Stimulated activated CD8-positive, alpha-beta memory T cell treated with anti-CD3 and anti-CD28 coated beads, Interleukin-7, amount 100 ng/mL, for 4 hours (primary cell): ENCODE measurements around the gene TRMU.

Experiments
- DNase-seq, 2 donors: peaks; one replicate each; pipeline ENCODE4 v3.0.0-alpha.2; 2020; ENCODE audit warnings: low read depth in 2 of 2

The TRMU gene

DNA sequence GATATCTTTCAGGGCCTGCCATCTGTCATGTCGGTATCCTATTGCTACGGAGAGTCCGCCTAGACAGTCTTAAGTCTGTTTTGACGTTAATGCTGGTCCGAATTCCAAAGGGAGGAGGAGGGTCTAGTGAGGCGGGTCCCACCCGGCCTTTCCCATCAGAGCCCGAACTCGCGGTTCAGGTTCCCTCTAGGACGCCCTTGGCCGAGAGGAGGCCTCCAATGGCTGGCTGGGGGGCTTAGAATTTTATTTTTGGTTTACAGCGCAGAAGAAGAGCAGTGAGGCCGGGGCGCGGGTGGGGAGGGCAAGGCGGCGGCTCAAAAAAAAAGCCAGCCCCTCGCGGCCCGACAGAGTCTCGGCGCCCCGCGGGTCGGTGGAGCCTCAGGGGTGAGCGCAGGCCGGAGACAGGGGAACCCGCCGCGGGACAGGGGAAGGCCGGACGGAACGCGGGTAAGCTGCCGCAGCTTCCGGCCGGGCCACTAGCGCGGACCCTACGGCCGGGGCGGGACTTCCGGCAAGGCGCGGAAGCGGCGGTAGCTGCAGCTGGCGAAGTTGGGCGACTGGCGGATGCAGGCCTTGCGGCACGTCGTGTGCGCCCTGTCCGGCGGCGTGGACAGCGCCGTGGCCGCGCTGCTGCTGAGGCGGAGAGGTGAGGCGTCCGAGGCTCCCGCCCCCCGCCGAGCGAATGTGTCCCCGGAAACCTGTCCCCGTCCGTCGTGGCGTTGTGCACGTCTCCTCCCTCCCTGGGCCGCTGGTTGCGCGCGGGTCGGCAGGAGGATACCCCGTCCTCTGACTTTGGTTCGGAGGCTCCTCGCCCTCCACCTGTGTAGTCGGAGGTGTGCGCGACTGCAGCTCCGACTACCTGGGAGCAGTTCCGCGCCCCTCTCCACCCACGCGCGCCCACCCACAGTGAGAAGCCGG, at the start of gene TRMU:
TSS of gene TRMU (plus strand) at position 514 of the 918 bp plus-strand sequence. CDS start at position 565, 51 bp downstream.
- peak; percentile 31 to 76 for DNase-seq

- no peak for DNase-seq
These were observed 49.5 kb upstream of the TRMU start for GRCh38 chr22:46286006-46286405.

DNA sequence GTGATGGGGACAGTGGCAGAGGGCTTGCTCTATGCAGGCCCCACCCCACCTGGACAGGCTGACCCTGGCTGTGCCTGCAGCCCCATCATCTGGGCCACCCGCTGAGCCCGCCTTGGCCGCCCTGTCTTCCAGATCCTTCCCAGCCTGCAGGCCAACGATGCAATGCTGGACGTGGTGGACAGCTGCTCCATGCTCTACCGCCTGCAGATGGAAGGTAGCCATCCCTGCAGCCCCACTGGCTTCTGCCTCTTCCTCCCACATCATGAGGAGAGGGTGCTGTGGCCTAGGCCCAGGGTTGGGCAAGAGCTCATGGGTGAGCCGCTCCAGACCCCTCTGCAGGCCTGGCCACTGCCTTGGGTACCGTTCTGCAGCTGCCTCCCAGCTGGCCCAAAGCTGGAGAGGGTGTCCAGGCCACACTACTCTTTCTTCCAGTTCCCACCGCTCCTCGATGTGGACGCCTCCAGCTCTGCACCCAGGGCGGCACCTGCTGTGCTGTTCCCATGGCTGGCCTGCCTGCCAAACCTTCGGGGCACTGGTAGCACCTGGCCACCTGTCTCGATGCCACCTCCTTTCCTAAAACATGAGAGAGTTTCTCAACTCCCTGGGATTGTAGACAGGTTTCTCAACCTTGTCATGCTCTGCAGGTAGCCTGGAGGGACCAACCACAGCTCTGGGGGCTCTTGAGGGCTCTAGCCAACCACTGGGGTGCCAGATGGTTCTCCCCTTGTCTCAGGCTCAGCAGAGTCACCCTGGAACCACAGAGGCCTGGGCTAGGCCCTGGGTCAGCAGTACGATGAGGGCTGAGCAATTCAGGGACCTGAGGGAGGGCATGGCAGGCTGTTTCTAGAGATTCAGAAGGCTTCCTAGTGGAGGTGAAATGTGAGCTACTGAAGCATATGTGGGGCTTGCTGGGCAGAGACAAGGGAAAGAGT, 48.3 kb upstream of the TRMU start:
- DNase-seq, result no peak

GRCh38 chr22:46287873-46288751, 47.4 kb upstream of the TRMU start:
- DNase-seq, result peak in 1 of 2 donors; percentile 36

- DNase-seq, result no peak
These were observed 46.7 kb upstream of the TRMU start for GRCh38 chr22:46288846-46289243.

DNA sequence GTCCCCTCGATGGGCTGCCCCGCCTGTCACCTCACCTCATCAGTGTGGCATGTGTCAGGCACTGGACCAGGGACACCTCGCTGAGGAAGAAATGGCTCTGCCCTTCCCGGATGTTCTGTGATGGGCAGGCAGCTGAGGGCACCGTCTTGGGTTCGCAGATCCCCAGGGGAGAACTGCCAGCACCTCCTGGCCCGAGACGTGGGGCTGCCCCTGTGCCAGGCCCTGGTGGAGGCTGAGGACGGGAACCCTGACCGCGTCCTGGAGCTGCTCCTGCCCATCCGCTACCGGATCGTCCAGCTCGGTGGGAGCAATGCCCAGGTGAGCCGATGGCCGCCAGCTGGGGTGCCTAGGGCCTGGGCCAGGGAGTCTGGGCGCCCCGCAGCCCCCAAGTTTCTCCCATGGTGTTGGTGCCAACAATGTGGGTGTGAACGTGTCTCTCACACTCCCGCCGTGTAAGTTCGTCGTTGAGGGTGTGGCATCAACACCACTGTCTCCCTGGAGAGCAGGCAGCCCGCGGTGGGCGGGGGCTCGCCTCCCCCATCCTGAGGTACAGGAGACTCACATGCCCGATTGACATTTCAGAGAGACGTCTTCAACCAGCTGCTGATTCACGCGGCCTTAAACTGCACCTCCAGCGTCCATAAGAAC, 46.1 kb upstream of the TRMU start:
- DNase-seq, result peak in 1 of 2 donors; percentile 48

- no peak for DNase-seq
These were observed 45.2 kb upstream of the TRMU start for GRCh38 chr22:46290121-46290842.

DNA sequence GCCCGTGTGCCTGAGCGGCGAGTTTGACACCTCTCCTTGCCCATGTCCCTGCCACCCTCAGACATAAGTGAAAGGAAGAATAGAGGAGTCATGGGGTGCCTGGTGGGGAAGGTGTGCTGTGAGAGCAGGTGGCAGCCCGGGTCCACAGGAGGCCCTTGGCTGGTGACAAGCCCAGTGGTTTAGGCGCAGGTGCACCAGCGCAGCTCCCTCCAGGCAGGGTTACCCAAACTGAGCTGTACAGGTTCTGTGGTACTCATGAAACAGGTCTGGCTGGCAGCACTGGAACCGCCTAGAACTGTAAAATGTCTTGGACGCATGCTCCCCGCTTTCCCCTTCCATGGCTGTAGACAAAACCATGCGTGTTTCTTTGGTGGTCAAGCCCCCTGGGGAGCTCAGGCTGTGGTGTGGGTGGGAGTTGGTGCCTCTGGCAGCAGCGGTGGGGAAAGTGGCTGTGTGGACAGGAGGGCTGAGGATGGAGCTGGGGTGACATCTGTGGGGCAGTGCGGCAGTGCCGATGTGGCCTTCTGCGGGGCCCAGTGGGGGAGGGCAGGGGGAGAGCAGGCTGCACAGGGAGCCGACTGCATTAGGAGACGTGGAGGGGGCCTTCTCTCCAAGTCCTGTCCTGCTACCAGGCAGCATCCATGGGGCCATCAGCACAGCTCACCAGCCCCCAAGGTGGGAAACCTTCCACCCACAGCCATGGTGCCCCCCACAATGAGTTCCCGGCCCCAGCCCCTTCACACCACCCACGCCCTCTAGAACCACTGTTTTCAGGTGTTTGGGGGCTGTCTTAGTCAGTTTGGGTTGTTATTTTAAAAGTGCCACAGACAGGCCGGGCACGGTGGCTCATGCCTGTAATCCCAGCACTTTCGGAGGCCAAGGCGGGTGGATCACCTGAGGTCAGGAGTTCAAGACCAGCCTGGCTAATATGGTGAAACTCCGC, 44.4 kb upstream of the TRMU start:
- DNase-seq, result no peak

DNA sequence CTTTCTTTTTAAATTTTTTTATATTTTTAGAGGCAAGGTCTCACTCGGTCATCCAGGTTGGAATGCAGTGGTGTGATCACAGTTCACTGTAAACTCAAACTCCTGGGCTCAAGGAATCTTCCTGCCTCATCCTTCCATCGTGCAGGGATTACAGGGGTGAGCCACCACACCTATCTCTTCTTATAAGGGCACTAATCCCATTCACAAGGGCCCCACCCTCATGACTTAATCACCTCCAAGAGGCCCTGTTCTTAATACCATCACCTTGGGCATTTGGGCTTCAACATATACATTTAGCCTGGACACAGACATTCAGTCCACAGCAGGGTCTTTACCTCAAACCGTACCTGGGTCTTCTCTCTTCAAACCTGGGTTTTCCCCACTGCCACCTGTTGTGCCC, 43.3 kb upstream of the TRMU start:
- DNase-seq, result no peak

DNA sequence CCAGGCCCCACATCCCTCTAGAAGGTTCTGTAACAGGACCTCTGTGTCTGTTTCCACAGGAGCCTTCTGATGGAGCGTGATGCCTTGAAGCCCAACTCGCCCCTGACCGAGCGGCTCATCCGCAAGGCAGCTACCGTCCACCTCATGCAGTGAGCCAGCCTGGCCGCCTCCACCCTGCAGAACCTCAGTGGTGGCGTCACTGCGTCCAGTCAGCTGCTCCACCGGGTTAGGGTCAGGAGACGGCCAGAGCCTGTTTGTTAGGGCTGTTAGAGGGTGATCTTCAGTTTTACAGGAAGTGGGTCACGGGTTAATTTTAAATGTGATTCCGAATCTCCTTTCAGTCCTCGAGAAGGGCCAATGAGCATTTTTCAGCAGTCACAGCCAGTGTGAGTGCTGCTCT, 42.8 kb upstream of the TRMU start:
- no peak for DNase-seq

GRCh38 chr22:46293577-46294260, 41.8 kb upstream of the TRMU start:
- DNase-seq, result no peak

- no peak for DNase-seq
These were observed 40.7 kb upstream of the TRMU start for GRCh38 chr22:46294784-46295183.

DNA sequence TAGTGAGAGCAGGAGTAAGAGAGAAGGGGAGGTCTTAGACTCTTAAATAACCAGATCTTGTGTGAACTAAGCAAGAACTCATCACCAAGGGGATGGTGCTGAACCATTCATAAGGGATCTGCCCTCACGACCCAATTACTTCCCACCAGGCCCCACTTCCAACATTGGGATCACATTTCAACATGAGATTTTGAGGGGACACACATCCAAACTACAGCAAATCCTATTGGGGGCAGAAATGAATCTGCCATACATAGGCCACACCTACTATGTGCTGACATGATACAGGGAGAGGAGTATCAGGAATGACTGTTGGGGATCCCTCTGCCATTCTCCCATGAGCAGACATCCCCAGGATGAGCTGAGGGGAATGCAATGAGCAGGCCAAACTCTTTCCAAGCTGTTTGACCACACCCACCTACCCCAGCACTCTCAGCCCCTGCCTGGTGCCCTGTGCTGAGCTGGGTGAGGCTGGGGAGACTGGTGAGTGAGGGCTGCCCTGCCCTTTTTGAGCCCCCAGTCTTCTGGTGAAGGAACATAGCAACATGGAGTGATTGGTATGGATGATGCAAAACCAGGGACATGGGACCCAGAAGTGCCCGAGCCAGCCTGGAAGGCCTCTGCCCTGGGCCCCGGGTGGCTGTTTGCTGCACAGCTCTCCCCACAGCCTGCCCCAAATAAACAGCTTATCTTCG, 40.1 kb upstream of the TRMU start:
- DNase-seq, result no peak

DNA sequence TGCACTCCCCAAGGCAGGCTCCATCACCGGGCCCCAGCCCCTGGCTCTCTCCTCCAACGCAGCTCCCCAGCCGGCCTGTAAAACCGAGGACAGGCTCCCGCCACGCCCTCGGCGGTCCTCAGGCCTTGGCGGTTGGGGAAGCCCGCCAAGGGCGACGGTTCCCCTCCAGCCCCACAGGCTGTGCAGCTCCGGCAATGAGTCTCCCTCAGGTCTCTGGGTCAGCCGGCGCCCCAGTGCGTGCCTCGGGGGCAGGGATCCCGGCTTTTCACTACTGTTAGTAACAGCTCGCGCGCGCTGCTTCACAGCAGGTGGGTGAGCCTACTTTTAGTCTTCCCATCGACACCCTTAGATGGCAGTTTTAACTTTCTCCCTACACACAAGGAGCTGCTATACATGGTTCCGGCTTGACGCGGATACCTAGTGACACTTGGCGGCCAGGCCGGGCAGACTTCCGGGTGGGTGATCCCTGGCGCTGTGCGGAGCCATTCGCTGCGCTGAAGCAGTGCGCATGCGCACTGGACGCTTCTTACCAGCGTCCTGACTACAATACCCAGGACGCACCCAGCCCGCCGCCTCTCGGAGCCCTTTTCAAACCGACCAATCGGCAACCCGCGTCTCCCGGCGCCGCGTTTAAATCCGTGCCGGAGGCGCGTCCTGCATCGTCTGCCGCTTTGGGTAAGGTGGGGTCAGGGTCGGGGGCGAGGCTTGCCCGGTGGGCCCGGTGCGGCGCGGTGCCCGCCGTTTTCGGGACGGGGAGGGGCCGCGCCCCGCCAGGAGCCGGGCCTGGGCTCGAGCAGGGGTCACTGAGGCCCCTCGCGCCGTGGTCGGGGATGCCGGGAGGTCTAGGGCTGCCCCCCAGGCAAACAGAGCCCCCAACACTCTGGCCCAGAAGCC, 39.0 kb upstream of the TRMU start, which contains the start of gene GTSE1:
TSS of gene GTSE1 (plus strand) at position 614 of the 894 bp plus-strand sequence. CDS start 531 bp downstream, outside the sequence.
- peak; percentile 94 to 97 for DNase-seq

- no peak for DNase-seq
These were observed 38.2 kb upstream of the TRMU start for GRCh38 chr22:46297151-46297812.

DNA sequence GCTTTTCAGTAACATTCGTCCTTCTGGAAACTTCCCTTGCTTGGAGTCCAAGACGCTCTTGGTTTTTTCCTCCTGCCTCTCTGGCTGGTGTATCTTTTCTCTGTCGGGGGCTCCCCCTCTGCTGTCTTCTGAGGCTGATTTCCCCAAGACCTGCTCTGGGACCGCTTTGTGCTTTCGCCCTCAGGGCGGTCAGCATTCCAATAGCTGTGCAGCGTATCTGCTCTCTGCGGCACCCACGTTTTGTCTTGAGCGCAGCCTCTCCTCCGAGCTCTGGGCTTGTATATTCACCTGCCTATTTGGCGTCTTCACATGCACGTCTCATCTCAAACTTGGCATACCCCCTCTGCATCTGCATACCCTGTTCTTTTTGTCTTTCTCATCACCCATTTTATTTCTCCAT, 36.4 kb upstream of the TRMU start:
- DNase-seq, result no peak
